RWPE2 (cell line): ENCODE results near the gene HOXD12.
A peak's percentile ranks its signal among the peaks of the same experiment; 100 is the strongest.

Experiments
- ATAC-seq: fragments of 200-7000 bp; cut with Tn5 transposase; 3 replicates; pipeline ENCODE4 v1.9.1; 2021; ENCODE audit warnings: low read depth
- DNase-seq: peaks from one replicate; pipeline ENCODE4 v3.0.0-alpha.2; 2020; ENCODE audit warnings: low spot score
- H3K27ac ChIP-seq: fragments of 450-650 bp; 2 replicates; pipeline ENCODE4 v1.5.1; 2017; ENCODE audit warnings: mild to moderate bottlenecking; ENCODE audit not compliant: poor library complexity, severe bottlenecking
- H3K27me3 ChIP-seq: fragments of 250-450 bp; sonication (Bioruptor Pico); 2 replicates; pipeline ENCODE4 v1.5.1; 2021; ENCODE audit warnings: mild to moderate bottlenecking, moderate library complexity; ENCODE audit not compliant: insufficient read depth, poor library complexity, severe bottlenecking
- H3K36me3 ChIP-seq: fragments of 250-450 bp; sonication (Bioruptor Pico); 2 replicates; pipeline ENCODE4 v1.5.1; 2020; ENCODE audit warnings: low read depth, mild to moderate bottlenecking, moderate library complexity
- H3K4me1 ChIP-seq: fragments of 250-450 bp; sonication (Bioruptor Pico); 2 replicates; pipeline ENCODE4 v1.5.1; 2021; ENCODE audit warnings: mild to moderate bottlenecking, moderate library complexity; ENCODE audit not compliant: insufficient read depth, poor library complexity, severe bottlenecking
- H3K4me3 ChIP-seq: fragments of 250-450 bp; sonication (Bioruptor Pico); 2 replicates; pipeline ENCODE4 v1.5.1; 2021; ENCODE audit warnings: mild to moderate bottlenecking, moderate library complexity; ENCODE audit not compliant: severe bottlenecking
- H3K9me3 ChIP-seq: fragments of 250-450 bp; sonication (Bioruptor Pico); 2 replicates; pipeline ENCODE4 v1.5.1; 2021; ENCODE audit warnings: mild to moderate bottlenecking, moderate library complexity; ENCODE audit not compliant: severe bottlenecking
- CTCF ChIP-seq: fragments of 450-650 bp; IDR thresholded peaks from one replicate; pipeline ENCODE4 v1.5.1; 2017; ENCODE audit warnings: mild to moderate bottlenecking, moderate library complexity; ENCODE audit not compliant: poor library complexity, severe bottlenecking

Gene HOXD12

GRCh38 chr2:176097820-176098365 lies 1.7 kb upstream of the HOXD12 start:
- H3K9me3 ChIP-seq, result no peaks in the 10 kb centered on the region
- ATAC-seq (peak; percentile 20; the same call in 2 of the 3 replicates), DNase-seq (no peak)
- no peaks in the 10 kb centered on the region for H3K4me1 ChIP-seq
- H3K27me3 ChIP-seq, result peaks cover 55% of the 10 kb centered on the region
- H3K27ac ChIP-seq, result no peak overlapping the region
- no peaks in the 10 kb centered on the region for H3K36me3 ChIP-seq
- peak overlapping the region; percentile 45 for H3K4me3 ChIP-seq
- peak; percentile 66 for TF ChIP-seq CTCF

DNA sequence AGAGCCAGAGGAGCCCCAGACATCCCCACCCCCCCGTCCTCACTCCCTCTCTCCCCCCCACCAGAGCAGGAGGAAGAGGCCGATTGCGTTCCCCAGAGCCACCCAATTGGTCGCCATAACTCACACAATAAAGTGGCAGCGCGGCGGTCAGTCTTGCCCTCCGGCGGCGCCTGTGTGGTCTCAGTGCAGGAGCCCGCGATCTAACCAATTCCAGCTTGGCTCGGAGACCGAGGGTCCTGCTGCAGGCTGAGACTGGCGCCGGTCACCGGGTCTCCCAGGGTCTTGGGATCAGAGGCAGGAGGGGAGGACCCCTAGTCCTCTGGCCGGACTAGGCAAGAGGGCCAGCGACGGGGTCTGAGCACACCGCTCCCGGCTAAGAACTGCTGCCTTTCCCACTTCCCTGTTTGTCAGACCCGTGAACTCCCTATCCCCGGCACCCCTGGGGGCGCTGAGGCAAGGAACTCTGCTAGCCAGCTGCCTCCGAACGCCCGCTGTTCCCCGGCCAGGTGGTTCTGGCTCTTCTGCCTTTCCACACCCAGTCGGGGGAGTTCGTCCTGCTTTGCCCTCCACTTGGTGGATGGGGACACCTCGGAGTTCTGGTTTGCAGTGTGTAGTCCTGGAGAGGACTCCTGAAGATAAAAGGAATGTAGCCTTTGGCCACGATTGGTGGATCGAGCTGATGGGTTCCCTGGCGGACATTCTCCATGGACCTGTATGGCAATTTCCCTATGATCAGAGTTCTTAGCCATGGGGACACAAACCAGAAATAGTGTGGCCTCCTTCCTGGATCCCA lies 1.0 kb upstream of the HOXD12 start:
- no peak for TF ChIP-seq CTCF
- Histone ChIP-seq H3K4me1 (no peaks in the 10 kb centered on the region), H3K4me3 (no peak overlapping the region), H3K27me3 (peaks cover 49% of the 10 kb centered on the region), H3K9me3 (no peaks in the 10 kb centered on the region), H3K36me3 (no peaks in the 10 kb centered on the region), H3K27ac (no peak overlapping the region)
- DNase-seq, result no peak
- no peak for ATAC-seq

GRCh38 chr2:176099159-176099727 lies 352 bp upstream of the HOXD12 start:
- no peaks in the 10 kb centered on the region for H3K4me1 ChIP-seq
- no peak for TF ChIP-seq CTCF
- no peak for ATAC-seq
- H3K9me3 ChIP-seq, result no peaks in the 10 kb centered on the region
- DNase-seq, result no peak
- no peak overlapping the region for H3K27ac ChIP-seq
- H3K27me3 ChIP-seq, result peaks cover 42% of the 10 kb centered on the region
- no peaks in the 10 kb centered on the region for H3K36me3 ChIP-seq
- H3K4me3 ChIP-seq, result no peak overlapping the region

DNA sequence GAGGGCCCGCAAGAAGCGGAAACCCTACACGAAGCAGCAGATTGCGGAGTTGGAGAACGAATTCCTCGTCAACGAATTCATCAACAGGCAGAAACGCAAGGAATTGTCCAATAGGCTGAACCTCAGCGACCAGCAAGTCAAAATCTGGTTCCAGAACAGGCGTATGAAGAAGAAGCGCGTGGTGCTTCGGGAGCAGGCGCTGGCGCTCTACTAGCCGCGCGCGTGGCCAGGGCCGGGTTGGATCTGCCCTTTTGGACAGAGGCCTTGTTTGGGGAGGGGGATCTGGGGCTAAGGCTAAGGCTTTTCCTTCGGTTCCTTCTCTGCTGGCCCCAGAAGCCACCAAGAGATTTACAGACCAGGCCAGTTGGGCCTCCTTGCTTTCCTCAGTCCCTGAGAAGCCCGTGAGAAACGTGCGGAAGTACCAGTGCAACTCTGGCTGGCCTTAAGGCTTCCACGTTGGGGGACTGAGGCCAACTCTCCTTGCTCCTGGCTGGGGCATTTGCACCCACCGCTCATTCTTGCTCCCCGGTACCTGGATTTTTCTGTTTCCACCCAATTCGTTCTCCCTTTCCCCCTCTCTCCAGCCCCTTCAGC lies 1.0 kb downstream of the HOXD12 start:
- H3K27me3 ChIP-seq, result peaks cover 28% of the 10 kb centered on the region
- ATAC-seq (no peak), DNase-seq (no peak)
- H3K27ac ChIP-seq, result no peak overlapping the region
- no peak for TF ChIP-seq CTCF
- no peaks in the 10 kb centered on the region for H3K9me3 ChIP-seq
- no peak overlapping the region for H3K4me3 ChIP-seq
- H3K36me3 ChIP-seq, result no peaks in the 10 kb centered on the region
- H3K4me1 ChIP-seq, result no peaks in the 10 kb centered on the region
